Activated CD4-positive, alpha-beta T cell treated with anti-CD3 and anti-CD28 coated beads for 24 hours (primary cell): ENCODE results near the gene CMTM1.
A peak's percentile ranks its signal among the peaks of the same experiment; 100 is the strongest.

ENCODE experiments used
- DNase-seq, 2 donors: peaks; one replicate each; pipeline ENCODE4 v3.0.0-alpha.2; 2020; ENCODE audit warnings: low read depth in 2 of 2

The CMTM1 gene, protein sequence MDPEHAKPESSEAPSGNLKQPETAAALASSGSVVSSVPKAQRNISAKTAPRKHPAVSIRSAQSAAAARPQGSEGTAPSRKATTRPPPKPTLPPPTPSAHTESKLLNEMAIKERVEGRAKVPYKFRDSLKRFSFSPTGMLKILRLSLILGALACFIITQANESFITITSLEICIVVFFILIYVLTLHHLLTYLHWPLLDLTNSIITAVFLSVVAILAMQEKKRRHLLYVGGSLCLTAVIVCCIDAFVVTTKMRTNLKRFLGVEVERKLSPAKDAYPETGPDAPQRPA

GRCh38 chr16:66566051-66566901, at the start of gene CMTM1:
Gene CMTM1, plus strand, starts transcription at chr16:66566439. Its CDS starts 75 bp downstream, at chr16:66566514.
- DNase-seq = no peak

GRCh38 chr16:66516509-66516807, 49.8 kb upstream of the CMTM1 start:
- no peak for DNase-seq

GRCh38 chr16:66516808-66517585, 49.2 kb upstream of the CMTM1 start:
- DNase-seq = peak; percentile 45 to 73

GRCh38 chr16:66517586-66518263, 48.5 kb upstream of the CMTM1 start:
- DNase-seq = no peak

DNA sequence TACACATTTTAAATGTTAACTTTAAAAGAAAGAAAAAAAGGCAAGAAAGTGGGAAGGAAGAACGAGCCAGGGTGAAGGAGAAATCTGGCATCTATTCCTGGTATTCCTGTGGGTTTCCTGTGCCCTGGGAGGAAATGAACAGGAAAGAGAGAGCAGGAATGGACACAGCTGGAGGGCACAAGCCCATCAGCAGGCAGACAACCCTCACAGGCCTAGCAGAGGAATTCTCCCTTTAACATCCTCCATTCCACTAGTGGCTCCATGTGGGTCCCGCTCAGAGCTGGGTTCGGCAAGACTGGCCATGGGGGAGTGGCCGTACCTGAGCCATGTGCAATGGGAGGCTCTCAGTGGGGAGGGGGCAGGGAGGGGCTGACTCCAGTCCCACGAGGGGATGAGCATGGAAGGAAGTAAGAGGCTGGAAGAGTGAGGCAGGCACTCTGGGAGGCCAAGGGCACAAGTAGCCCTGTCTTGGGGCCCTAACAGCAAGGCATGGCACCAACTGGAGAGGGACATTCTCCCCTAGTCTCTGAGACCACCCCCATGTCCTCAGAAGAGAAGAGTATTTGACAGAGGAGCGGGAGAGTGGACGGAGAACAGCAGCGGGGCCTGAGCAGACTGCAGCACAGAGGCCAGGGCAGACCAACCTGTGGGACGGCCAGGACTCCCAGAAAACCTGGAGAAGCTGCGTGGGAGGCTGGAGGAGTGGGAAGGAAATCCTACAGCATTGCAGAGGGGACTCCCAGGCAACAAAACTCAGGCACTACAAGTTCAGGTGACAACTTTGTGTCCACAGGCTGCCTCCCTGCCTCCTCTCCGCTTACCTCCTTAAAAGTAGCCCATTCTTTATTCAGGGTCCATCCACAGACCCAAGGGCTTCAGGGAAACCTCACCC, 46.5 kb upstream of the CMTM1 start:
- no peak for DNase-seq

DNA sequence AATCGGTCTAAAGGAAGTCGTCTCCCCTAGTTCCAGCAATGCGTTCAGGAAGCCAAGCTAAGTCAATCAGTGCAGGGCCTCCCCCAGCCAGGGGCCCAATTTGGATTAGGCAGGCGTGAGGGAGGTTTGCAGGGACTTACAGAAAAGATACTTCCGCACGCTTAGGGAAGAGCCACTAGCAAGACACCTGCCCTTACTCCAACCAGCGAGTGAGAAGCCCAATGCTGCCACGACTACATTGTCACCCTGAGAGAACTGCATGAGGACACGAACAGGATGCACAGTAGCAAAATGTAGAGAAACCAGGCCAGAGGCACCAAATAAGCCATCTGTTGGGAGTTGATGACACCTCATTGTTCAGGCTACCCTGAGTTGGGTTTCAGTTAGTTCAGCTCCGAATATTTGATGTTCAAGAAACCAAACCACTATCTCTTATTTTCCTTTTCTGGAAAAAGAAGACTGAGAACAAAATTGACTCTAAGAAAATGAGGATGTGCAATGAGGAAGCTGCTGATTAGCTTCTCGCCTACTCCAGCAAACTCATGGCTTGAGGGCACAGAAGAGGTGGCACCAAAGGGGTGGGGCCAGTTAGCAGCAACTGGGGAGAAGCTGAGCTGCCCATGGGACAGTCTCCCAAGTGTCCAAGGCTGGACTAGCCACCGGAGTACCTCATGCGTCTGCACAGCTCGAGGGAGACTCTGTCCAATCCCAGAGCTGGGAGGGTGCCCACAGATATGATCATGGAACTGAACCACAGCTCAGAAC, 45.7 kb upstream of the CMTM1 start:
- no peak for DNase-seq

DNA sequence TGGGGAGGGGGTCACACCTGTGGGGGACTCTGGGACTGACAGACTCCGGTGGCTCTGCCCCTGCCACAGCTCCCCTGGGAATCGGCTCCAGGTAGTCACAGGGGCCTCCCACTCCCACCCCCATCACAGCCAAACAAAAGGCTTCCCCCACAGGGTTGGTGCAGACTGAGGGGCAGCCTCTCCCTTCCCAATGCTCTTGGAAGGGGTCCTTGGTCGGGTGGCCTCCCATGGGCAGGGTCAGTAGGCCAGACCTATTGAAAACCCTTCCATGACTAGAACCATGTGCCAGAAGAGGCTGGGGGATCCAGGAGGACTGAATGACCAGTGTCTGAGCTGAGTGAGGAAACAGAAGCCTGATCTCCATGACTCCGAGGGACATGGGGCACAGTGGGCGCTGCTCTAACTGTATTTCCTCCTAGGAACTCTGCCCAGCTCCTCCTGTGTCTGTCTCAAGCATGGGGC, 45.0 kb upstream of the CMTM1 start:
- no peak for DNase-seq

DNA sequence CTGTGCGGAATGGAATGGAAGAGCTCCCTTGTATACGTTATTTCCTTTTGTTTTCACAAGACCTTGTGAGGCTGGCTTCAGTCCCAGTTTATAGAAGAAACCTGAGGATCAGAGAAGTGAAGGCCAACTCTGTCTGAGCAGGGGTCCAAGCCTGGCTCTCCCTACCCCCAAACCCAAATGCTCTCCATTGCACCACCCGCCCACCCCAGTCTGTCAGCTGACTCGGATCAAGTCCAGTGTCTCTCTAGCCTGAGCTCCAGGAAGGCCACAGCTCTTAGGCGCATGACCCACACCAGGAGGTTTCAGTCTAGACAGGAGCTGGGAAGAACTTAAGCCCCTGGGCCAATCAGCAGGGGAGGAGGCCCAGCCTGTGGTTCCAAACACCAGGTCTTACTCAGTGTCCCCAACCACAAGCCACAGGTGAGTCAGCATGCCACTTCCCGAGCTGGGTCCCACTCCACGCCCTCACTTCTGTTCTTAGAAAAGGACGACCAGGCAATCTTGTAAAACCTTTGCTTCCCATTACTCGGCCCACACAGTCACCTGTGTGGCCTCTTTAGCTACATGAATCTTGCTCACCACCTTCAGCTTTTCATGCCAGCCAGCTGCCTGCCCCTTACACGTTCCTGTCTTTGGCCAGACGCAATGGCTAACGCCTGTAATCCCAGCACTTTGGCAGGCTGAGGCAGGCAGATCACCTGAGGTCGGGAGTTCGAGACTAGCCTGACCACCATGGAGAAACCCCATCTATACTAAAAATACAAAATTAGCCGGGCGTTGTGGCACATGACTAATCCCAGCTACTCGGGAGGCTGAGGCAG, 44.1 kb upstream of the CMTM1 start:
- peak; percentile 85 to 92 for DNase-seq

GRCh38 chr16:66522816-66523590, 43.2 kb upstream of the CMTM1 start:
- no peak for DNase-seq

- DNase-seq = no peak
Measured at GRCh38 chr16:66523861-66524354, 42.3 kb upstream of the CMTM1 start.

DNA sequence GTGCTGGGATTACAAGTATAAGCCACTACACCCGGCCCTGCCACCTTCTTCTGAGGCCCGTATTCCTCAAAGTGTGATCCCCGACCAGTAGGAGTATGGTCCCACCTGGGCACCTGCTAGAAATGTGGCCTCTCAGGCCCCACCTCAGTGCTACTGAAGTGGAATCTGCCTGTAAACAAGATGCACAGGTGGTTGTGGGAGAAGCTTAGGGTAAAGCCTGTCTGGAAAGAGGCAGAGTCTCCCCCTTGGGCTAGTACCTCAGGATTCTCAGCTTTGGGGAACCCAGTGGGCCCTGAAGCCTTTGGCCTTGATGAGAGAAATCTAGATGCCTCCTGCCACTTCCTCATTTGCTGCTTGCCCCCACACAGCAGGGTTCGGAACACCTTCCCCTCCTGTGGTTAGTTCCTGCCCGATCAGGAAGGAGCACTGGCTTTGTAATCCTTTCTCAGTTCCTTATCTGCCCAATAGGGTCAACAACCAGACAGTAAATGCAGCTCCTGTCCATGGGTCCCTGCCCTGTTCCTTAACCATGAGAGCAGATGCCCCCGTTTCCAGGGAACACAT, 41.6 kb upstream of the CMTM1 start:
- no peak for DNase-seq

DNA sequence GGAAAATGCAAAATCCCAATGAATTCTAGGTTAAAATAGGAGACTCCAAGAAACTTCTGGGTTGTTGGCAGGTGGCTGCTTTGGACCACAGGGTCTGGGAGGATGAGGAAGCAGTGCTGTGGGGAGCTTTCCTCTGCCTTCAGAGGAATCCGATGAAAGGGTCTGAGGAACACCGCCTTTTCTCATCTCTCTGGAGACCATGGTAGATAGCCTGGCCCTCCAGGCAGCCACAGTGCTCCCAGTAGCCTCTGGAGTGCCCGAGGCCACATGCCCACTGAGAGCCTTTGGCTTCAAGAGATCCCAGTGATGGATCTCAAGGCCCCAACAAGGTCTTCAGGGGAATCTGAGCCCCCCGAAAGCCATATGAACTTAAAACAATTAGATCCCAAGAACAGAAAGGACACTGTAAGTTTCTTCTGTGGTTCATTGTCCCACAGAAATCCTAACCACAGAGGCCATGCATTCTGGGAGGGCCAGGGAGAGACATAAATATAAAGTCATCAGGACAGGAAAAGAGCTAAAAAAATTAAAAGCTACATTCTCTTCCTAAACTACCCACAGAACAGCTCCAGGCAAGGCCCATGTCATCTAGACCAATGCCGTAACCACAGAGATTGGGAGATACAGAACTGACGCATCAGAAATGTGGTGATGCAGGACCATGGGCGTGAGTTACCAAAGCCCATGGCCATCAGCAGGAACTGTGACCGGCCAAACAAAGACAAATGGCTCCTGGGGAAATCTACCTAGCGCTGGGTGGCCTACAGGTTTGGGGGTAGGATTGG, 40.7 kb upstream of the CMTM1 start:
- no peak for DNase-seq

DNA sequence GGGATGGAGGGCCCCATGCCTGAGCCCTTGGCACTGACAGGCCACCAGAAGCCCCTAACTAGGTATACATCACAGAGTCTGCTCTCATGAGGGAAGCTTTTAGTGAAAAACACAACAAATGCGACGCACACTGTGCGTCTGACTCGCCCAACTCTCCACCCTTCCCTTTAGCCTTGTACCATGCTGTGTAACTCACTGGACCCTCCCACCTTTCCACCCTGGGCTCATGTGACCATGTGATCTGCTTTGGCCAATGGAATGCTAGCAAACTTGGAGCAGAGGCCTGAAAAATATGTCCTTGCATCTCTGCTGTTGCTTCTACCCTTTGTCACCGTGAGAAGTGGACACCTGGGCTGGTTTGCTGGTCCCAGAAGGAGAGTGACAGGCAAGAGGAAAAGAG, 37.9 kb upstream of the CMTM1 start:
- no peak for DNase-seq

GRCh38 chr16:66529475-66529874, 36.8 kb upstream of the CMTM1 start:
- DNase-seq = no peak

DNA sequence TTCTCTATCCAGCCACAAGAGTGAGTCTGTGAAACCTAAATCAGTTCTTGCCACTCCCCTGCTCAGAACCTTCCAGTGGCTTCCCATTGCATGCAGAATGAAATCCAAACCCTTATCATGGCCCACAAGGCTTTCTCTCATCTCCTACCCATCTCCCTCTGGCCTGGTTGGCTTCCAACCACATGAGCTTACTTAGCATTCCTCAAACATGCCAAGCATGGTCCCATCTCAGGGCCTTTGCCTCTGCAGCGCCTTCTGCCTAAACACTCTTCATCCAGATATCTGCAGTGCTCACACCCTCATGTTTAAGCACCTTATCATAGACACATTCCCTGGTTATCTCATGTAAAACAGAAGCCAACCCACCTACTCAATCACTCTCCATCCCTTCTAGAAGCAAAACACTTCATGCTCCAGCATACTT, 31.9 kb upstream of the CMTM1 start:
- DNase-seq = no peak

DNA sequence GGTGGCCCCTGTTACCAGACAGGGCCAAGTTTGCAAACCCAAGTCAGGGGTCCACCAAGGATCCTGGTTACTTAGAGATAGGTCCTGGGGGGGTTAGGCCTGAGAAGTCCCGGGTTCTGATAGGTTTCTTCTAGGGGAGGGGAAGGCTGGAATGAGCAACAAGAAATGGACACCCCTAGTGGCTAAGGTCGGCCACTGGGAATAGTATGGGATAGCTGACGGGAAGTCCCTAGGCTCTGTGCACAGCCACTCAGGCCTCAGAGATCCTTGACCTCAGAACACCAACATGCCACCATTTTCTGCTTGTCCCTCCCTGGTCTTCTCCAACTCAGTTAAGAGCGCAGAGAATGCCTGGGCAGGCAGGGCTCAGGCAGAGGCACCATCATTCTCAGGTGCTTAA, 29.7 kb upstream of the CMTM1 start:
- no peak for DNase-seq

GRCh38 chr16:66537236-66537635, 29.0 kb upstream of the CMTM1 start:
- no peak for DNase-seq
